HG03045 (cell line): ENCODE data around the gene PARP8.

ENCODE experiments used
- ATAC-seq: cut with Tn5 transposase; IDR thresholded peaks from one replicate; pipeline ENCODE4 v1.9.1; 2021; ENCODE audit warnings: mild to moderate bottlenecking, moderate library complexity; ENCODE audit not compliant: unreplicated experiment

The PARP8 gene

DNA sequence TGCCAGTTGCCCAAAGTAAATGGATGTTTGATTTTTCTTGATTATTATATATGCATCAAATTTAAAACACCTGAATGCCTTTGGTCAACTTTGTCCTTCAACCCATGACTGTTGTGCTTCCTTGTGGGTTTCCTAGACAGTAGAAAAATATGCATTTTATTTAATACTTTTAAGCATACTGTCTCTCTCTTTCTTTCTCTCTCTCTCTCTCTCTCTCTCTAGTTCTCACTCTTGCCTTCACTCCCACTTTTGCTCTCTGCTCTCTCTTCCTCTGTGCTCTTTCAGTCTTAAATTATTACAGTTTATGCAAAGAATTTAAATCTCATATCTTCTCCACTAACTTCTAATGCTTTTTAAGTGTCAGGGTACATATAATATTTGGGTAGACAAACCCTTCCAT is 173.0 kb downstream of the PARP8 start:
- ATAC-seq: no peak

- ATAC-seq: no peak
These were observed 176.7 kb downstream of the PARP8 start for GRCh38 chr5:50843091-50843490.

GRCh38 chr5:50846261-50846660 is 179.8 kb downstream of the PARP8 start:
- ATAC-seq: no peak

GRCh38 chr5:50849554-50849953 is 183.1 kb downstream of the PARP8 start:
- no peak for ATAC-seq

DNA sequence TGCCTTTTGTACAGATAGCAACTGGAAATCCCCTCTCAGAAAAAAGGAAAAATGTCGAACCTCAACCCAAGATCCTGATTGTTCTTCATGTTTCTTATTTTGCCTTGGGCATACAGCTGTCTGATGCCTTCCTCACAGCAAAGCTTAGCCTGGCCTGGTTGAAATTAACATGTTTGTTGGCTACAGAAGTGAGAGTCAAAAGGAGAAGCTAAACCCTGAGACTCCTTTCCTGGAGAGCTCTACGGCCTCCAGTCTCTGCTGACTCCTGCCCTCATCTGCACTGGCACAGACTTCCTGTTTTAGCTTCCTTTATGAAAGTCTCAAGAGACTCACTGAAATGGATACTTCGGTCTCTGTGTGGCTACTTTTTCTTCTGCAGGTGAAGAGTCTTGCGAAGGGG is 186.7 kb downstream of the PARP8 start:
- peak; percentile 86 for ATAC-seq

DNA sequence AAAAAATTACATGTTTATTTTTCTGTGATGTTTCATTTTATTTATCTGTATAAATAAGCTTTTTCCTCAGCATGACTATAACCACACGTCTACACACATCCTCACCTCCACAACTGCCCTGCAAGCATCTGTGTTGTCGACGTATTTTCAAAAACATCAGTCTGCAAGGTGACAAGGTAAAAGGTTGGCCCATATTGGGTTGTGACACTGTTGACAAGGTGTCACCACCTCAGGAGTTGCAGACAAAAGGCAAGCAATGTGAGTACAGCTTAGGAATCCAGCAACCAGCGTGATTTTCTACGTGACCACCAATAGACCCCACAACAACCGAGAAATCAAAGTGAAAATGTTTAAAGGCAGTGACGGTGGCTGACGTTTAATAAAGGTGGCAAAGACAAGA is 187.6 kb downstream of the PARP8 start:
- ATAC-seq: no peak

DNA sequence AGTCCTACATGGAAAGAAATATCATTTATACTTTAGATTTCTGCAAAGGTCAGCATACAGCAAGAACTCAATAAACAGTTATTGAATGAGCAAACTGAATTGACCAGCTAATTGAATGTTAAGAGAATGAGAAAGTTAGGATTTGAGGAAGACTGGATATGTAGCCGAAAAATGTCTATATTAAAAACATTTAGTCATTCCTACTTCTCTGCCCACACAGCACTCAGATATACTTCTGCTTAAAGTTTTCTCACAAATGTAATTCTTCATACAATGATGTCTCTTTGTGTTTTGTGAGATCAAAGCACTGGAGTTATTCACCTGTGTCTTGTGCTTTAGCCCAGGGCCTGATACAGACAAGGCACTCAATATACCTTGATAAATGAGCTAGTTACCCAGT is 188.6 kb downstream of the PARP8 start:
- no peak for ATAC-seq

DNA sequence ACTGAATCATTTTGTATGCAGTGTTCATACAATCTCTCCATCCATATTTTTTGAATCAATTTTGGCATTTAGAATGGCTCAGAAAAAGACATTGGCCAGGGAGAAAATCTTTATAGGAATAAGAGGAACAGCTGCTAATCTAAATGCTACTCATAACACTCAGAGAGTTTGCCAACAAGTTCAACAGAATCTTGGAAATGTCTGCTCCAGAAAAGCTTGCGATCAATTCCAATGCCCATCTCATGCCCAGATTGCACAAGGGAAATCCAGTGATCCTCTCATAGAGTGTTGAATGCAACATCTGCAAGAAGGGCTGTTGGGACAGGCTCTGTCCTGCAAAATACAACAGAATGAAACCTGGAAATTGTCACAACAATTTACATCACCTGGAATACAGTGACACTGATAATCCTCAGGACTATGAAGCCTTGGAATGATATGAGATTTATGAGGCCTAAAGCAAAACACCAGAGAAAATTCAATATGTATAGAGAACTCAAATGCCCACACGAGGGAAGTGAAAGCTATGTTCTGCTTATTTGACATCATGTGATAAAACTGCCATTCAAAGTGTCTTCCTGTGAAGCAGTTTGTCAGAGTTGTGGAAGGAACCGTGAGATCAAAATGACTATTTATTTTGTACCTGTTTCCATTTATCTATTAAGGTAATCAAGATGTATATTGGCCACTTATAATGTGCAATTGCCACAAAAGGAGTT is 190.1 kb downstream of the PARP8 start:
- ATAC-seq: peak; percentile 48

DNA sequence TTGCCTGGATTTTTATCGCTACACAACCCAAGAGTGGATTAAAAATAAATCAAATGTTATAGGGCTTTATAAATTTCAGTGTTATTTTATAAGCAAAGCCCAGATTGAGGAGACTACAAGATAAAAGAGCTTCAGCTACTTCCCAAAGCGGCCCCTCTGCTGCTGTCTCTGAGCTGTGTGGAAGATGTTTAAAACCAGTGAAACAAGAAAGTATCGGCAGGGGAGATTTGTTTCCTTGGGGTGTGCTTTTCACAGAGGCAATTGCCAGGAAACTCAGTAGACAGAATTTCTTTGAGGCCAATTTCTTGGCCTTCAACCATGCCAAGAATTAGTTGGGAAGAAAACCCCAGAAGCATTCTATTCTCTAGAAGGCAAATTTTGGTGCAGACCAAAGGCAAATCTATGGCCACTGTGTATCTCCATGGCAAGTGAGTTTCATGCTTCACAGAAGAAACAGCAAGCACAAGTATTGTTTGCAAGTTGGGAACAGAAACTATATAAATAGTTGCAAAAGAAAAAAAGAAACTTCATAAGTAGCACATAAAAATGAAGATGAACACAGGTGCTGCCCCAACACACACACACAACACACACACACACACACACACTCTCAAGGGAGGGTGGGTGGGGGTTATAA is 197.2 kb downstream of the PARP8 start:
- no peak for ATAC-seq

- ATAC-seq: no peak
These were observed 198.0 kb downstream of the PARP8 start for GRCh38 chr5:50864466-50864865.

DNA sequence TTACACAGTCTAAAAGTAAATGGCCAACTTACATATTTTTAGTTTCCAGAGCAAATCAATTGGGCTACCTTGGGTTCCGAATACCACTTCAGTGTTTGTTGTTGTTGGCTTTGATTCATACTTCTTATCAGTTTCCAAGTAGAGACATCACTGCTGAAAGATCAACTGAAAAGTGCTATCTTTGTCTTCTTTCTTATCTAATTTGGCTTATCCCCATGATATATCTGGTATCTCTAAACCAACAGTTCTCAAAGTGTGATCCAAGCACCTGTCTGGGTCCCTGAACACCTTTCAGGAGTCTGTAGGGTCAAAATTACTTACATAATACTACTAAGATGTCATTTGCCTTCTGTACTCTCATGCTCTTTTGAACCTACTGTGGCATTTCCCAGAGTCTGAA is 200.0 kb downstream of the PARP8 start:
- no peak for ATAC-seq

DNA sequence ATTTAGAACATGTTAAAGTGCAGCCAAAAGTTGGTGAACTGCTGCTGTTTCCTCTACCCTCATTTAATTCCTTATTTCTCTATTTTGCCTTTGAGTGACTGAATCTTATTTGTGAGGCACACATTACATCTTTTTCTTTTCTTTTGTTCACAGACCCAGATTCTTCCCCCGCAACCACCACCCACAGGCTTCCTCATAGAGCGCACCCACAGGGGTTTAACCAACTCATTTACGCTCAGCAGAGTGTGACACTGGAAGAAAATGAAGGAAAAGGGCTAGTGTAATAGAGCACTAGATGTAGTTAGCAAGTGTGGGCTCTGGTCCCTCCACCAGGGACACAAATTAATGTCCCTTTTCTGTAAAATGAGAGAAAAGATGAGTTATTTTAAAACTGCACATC is 200.7 kb downstream of the PARP8 start:
- no peak for ATAC-seq

GRCh38 chr5:50873595-50874277 is 207.3 kb downstream of the PARP8 start:
- ATAC-seq: no peak

DNA sequence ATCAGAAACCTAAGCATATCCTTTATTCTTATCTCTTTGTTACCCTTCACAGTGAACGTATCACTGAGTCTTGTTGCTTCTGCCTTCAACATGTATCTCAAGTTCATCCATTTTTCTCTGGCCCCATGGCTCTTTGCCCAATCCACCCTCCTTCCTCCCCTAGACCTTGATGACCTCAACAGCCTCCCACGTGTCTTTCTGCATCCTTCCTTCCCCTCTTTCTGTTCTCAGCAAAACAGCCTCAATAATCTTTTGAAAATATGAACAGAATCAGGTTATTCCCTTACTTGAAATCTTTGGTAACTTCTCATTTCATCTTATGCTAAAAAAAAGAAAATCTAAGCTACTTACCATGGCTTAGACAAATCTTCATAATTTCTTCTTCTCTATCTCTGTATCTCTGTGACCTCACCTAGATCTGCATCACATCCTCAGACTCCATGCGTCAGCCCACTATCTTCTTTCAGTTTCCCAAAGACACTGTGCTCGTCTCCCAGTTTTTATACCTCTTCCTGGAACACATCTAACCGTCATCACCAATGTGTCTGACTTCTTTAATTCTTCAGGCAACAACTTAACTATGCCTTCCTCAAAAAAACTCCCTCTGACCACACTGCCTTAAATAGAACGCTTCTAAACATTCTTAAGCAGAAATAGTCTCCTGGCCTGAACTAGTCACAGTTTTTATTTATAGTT is 208.0 kb downstream of the PARP8 start:
- no peak for ATAC-seq

GRCh38 chr5:50875002-50875344 is 208.5 kb downstream of the PARP8 start:
- no peak for ATAC-seq

- no peak for ATAC-seq
These were observed 212.0 kb downstream of the PARP8 start for GRCh38 chr5:50878470-50878869.

GRCh38 chr5:50881407-50881806 is 215.0 kb downstream of the PARP8 start:
- no peak for ATAC-seq

GRCh38 chr5:50886657-50887345 is 220.4 kb downstream of the PARP8 start:
- no peak for ATAC-seq

- no peak for ATAC-seq
These were observed 221.6 kb downstream of the PARP8 start for GRCh38 chr5:50887889-50888633.

DNA sequence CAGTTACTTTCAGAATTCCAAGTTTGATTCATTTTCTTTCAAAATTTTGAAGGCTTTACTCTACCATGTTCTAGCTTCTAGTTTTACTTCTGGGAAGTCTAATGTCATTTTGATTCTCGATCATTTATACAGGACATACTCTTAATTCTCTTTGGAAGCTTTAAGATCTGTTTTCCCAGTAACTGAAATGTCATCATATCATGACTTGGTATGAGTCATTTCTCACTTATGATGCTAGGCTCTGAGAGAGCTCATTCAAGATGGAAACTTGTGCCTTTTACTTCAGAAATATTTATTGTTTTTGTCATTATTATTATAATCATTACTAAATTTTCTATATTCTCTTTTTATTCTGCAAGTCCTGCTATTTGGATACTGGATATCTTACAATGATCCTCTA is 222.3 kb downstream of the PARP8 start:
- ATAC-seq: no peak
